PFSK-1 (cell line): ENCODE results near the gene PPARA.

Experiments
- POLR2AphosphoS5 ChIP-seq: IDR thresholded peaks from 2 replicates; pipeline ENCODE4 v1.6.1; 2012; ENCODE audit warnings: low read depth, mild to moderate bottlenecking, control low read depth, low read length, moderate library complexity
- SIN3A ChIP-seq: IDR thresholded peaks from 2 replicates; pipeline ENCODE4 v1.6.1; 2012; ENCODE audit warnings: mild to moderate bottlenecking, low read length, moderate library complexity, borderline replicate concordance; ENCODE audit not compliant: insufficient read depth
- TAF1 ChIP-seq: IDR thresholded peaks from 2 replicates; pipeline ENCODE4 v1.6.1; 2012; ENCODE audit warnings: low read length, control low read depth, borderline replicate concordance; ENCODE audit not compliant: insufficient read depth
- TF ChIP-seq, protein P1 (sequence below), 2 experiments: IDR thresholded peaks; 2 replicates each; pipeline versions ENCODE4 v1.6.1 to v1.8.0; 2011 to 2012; ENCODE audit warnings: low read depth in 2 of 2, low read length in 2 of 2, control low read depth in 1 of 2, inconsistent platforms in 1 of 2, mild to moderate bottlenecking in 1 of 2, moderate library complexity in 1 of 2; ENCODE audit not compliant: insufficient read depth in 1 of 2

- TF ChIP-seq POLR2AphosphoS5 (no peak), SIN3A (no peak), TAF1 (no peak)
- TF ChIP-seq, protein P1, sequence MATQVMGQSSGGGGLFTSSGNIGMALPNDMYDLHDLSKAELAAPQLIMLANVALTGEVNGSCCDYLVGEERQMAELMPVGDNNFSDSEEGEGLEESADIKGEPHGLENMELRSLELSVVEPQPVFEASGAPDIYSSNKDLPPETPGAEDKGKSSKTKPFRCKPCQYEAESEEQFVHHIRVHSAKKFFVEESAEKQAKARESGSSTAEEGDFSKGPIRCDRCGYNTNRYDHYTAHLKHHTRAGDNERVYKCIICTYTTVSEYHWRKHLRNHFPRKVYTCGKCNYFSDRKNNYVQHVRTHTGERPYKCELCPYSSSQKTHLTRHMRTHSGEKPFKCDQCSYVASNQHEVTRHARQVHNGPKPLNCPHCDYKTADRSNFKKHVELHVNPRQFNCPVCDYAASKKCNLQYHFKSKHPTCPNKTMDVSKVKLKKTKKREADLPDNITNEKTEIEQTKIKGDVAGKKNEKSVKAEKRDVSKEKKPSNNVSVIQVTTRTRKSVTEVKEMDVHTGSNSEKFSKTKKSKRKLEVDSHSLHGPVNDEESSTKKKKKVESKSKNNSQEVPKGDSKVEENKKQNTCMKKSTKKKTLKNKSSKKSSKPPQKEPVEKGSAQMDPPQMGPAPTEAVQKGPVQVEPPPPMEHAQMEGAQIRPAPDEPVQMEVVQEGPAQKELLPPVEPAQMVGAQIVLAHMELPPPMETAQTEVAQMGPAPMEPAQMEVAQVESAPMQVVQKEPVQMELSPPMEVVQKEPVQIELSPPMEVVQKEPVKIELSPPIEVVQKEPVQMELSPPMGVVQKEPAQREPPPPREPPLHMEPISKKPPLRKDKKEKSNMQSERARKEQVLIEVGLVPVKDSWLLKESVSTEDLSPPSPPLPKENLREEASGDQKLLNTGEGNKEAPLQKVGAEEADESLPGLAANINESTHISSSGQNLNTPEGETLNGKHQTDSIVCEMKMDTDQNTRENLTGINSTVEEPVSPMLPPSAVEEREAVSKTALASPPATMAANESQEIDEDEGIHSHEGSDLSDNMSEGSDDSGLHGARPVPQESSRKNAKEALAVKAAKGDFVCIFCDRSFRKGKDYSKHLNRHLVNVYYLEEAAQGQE (IDR thresholded peaks at IDR 0.05; ENCODE audit: insufficient read depth in 1 of 2, low read depth in 2 of 2, low read length in 2 of 2) = no peak
Observed at GRCh38 chr22:46123694-46124382, 26.5 kb upstream of the PPARA start.
